ENCODE measurements around the gene SERPING1.

The SERPING1 gene

GRCh38 chr11:57656885-57657193 is 59.4 kb downstream of the SERPING1 start:
- DNase-seq = no peak

DNA sequence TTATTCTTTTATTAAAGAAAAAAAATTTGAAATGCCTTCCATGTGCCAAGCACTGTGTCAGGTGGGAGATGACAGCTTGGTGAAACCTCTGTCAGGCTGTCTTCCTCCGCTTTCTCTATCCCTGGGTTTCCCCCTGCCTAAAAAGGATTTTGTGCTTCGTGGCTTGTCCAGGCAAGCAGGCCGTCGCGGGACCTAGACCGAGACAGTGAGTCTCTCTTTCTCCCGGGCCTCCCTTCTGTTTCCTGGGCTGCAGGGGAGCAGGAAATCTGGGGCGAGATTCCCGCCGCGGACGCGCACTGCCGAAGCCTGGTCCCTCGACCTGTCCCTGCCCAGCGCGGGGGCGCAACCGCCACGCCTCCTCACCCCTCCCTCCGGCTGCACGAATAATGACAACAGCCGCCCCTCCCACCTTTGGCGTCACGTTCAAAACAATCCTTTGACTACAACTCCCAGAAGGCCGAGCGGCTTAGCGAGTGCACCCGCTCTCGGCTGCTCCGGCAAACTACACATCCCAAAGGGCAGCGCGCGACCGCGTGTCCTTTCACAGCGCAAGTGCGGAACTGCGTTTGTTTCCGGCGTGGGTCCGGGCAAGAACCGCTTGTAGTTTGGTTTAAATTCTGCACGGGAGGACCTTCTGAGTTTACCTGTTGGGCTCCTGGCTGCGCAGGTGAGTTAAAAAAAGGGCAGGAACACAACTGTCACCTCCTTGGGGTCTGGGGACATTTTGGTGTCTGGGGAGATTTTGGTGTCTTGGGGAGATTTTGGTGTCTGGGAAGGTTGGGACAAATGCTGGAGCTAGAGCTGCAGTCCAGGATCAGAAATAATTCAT is 59.9 kb downstream of the SERPING1 start, which contains the start of gene CLP1:
TSS of gene CLP1 (plus strand) at position 569 of the 829 bp plus-strand sequence. CDS start 1,715 bp downstream, outside the sequence.
- peak; percentile 98 for DNase-seq

DNA sequence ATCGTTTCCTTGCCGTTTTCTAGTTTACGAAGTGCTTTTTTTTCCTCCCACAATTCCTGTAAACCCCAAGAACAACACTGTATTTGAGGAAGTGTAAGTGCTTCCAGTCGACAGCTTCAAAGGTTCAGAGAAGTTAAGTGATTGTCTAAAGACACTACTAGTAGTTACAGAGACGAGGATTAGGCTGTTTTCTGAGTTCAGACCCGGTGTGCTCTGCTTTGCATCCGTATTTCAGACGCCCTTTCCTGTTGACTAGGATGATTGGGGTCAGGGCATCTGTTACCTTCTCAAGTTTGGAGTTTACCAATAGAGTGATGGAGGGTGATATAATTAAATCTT is 60.5 kb downstream of the SERPING1 start:
- DNase-seq = no peak

- DNase-seq = no peak
Observed at GRCh38 chr11:57659669-57660068, 62.2 kb downstream of the SERPING1 start.

- no peak for DNase-seq
Observed at GRCh38 chr11:57662893-57663292, 65.4 kb downstream of the SERPING1 start.

DNA sequence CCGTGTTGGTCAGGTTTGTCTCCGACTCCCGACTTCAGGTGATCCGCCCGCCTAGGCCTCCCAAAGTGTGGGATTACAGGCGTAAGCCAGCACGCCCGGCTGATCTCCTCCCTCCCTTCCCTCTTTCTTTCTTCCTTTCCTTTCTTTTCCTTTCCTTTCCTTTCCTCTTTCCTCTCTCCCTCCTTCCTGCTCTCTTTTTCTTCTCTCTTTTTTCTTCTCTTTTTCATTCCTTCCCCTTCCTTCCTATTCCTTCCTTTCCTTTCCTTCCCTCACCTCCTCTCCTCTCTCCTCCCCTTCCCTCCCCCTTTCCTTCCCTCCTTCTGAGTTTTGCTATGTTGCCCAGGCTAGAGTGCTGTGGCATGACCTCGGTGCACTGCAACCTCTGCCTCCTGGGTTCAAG is 66.5 kb downstream of the SERPING1 start:
- no peak for DNase-seq
